GM18519 (cell line): Measurements from ENCODE around the gene DNAH8.
A peak's percentile ranks its signal among the peaks of the same experiment; 100 is the strongest.

Experiments used
- ATAC-seq: cut with Tn5 transposase; IDR thresholded peaks from one replicate; pipeline ENCODE4 v1.9.1; 2021; ENCODE audit warnings: mild to moderate bottlenecking, moderate library complexity; ENCODE audit not compliant: unreplicated experiment, low FRiP score

Gene DNAH8, protein sequence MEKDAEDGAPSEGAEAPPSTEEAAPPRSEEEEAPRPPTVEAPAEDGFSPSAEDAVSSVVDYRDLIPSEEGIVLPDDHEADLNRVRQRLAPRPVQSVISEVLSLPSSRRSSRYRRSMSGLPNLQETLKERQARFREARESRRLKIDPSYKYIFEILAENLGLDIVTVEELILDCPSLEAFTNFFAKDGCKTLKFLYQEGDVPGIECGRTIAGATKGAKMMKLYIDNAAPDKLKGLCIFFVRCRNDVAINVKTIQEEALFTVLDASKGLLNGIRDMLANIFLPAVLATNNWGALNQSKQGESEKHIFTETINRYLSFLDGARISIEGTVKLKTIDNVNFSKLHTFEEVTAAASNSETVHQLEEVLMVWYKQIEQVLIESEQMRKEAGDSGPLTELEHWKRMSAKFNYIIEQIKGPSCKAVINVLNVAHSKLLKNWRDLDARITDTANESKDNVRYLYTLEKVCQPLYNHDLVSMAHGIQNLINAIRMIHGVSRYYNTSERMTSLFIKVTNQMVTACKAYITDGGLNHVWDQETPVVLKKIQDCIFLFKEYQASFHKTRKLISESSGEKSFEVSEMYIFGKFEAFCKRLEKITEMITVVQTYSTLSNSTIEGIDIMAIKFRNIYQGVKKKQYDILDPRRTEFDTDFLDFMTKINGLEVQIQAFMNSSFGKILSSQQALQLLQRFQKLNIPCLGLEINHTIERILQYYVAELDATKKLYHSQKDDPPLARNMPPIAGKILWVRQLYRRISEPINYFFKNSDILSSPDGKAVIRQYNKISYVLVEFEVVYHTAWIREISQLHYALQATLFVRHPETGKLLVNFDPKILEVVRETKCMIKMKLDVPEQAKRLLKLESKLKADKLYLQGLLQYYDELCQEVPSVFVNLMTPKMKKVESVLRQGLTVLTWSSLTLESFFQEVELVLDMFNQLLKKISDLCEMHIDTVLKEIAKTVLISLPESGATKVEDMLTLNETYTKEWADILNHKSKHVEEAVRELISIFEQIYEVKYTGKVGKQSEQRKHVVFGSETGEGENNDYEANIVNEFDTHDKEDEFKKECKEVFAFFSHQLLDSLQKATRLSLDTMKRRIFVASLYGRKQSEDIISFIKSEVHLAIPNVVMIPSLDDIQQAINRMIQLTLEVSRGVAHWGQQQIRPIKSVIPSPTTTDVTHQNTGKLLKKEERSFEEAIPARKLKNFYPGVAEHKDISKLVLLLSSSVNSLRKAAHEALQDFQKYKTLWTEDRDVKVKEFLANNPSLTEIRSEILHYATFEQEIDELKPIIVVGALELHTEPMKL (N-terminal part only)

DNA sequence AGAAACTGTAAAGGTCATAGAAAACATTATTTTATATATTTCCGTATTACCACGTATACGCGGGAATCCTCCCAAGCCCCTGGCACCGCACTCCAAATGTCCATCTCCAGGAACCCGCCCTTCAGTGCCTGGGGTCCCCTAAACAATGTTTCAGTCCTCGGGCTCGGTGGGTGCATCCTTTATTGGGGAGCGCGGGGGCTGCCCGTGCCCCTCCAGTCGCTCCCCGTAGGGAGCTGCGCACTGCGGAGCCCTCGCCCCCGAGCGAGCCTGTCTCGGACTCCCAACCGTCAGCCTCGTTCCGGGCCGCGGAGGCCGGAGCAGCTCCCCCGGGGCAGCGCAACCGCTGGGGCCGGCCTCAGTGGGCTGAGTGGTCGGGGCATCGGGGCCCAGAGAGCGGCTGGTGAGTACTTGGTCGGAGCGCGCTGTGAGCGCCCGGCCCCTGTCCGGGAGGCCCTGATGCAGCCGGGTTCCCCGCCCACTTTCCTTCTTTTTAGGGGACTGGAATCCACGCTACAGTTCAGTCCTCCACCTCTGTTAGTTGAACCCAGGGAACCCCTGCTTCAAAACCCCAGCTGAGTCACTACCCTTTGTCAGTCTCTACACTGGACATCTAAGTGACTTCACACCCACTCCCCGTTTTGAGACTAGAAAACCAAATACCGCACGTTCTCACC is at the start of gene DNAH8:
TSS of gene DNAH8 (plus strand) at position 296 of the 674 bp plus-strand sequence. CDS start 7,499 bp downstream, outside the sequence.
- no peak for ATAC-seq

DNA sequence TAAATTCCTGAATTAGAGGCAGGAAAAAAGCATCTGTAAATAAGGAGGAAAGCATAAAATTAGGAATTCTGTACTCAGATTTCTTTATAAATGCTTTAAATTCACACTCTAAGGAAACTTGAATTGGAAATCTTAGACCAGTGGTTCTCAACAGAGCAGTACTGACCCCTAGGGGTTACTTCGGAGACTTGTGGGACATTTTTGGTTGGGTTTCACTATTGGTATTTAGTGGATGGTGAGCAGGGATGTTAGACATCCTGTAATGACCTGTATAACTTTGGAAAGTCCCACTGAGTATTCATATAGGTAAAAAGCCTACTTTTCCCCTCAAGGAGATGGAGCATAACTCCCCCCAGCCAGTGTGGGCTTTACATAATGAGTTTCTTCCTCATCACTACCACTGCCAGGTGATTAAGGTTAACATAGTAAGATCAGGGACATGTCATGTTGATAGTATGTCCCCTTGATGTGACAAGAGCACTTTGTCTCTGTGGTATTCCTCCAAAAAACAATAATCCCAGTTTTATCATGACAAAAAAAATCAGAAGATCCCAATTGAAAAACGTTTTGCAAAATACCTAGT is 43.1 kb upstream of the DNAH8 start:
- ATAC-seq, result peak; percentile 85

DNA sequence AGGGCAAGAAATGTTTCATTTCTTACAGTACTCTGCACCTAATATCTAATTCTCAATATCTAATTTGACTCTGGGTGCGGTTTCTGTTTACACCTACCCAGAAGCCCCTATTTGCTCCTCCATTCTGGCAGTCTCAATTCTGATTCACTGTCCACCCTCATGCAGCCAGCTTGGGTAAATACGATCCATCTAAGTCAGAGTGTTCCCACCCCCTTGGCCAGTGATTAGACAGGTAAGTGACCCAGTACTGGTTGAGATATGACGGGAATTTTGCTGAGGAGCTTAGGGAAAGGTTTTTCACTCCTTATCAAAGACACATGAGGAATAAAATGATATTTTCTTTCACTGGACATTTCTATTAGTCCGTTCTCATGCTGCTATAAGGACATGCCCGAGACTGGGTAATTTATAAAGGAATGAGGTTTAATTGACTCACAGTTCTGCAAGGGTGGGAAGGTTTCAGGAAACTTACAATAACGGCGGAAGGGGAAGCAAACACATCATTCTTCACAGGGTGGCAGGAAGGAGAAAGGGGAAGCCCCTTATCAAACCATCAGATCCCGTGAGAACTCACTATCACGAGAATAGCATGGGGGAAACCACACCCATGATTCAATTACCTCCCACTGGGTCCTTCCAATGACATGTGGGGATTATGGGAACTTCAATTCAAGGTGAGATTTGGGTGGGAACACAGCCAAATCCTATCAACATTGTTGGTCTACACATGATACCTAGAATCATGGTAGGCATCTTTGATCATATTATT is 41.5 kb upstream of the DNAH8 start:
- ATAC-seq, result no peak

DNA sequence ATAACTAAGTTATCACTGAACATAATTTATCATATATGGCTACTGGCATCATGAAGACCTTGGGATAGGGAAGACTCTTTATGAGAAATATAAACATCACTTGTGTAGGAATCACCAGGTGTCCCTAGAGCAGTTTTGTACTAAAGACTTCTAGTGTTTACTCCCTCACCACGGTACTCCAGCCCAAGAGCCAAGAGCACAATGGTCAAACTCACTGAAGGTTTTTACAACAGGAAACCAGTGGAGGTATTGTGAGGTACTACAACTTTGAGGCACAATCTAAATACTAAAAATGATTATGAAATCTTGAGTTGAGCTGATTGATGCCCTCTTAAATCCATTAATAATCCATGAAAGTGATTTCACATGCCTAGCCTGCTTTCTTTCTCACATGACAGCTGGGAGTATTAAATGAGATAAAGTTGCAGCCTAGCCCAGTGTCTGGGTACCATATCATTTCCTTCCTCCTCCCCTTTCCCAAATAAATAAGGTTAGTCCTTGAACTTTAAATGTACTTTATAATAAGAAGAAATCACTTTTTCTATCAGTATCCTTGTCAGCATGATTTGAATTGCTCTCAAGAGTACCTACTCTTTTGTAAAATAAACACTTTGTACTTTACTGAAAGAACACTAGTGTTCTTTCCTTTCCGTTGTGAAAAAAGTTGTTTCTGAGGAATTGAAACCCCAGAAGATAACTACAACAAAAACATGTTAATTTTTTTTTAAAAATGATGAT is 38.7 kb upstream of the DNAH8 start:
- ATAC-seq, result no peak

DNA sequence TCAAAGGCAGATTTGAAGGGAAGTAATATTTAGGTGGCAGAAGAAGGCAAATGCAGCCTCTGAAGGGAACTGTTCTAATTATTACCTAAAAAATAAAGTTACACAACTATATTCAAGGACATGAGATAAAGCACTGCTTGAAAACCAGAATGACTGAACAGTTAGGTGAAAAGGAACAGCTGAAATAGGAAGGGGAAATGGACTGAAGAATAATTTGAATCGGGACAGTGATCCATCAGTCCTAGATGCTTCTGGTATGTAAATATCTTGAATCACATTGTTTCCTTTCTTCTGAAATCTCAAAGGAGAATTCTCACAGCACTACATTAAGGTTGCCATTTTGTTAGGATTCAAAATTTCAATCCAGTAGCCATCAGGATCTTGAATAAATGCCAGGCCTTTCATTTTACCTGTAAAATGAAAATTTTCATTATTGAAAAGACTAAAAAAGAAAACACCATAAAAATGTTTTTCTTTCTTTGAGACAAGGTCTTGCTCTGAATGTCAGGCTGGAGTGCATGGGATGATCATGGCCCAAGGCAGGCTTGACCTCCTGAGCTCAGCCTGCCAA is 38.1 kb upstream of the DNAH8 start:
- no peak for ATAC-seq

DNA sequence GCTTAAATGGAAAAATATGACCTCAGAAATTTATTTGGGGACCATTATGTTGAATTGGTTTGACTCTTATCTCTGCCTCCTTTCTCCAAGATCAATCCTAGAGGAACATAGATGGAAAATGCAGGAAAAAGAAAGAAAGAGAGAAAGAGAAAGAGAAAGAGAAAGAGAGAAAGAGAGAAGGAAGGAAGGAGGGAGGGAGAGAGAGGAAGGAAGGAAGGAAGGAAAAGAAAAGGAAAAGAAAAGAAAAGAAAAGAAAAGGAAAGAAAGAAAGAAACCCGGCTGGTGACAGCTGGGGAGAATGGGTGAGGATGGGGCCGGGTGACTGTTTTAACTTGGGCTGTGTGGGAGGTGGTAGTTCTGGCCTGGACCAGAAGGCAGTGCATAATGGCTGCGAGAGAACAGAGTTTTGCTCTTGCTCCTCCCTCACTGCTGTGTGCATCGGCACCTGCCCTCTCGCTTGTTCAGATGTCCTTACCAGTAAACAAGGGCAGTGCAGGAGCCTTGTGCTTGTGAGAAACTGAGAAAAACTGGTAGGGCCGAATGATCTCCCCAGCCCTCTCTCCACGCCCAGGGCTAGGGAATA is 36.8 kb upstream of the DNAH8 start:
- ATAC-seq, result no peak

DNA sequence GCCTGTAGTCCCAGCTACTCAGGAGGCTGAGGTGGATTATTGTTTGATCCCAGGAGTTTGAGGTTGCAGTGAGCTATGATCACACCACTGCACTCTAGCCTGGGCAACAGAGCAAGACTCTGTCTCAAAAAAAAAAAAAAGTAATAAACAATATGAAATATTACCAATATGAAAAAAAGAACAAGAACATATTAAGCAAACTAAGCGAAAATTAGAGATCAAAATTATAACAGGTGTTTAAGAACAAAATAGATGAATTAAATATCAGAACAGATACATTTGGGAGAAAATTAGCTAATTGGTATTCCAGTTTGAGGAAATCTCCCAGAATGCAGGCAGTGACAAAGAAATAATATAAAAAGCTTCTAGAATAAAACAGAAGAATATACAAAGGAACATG is 35.4 kb upstream of the DNAH8 start:
- ATAC-seq, result no peak

DNA sequence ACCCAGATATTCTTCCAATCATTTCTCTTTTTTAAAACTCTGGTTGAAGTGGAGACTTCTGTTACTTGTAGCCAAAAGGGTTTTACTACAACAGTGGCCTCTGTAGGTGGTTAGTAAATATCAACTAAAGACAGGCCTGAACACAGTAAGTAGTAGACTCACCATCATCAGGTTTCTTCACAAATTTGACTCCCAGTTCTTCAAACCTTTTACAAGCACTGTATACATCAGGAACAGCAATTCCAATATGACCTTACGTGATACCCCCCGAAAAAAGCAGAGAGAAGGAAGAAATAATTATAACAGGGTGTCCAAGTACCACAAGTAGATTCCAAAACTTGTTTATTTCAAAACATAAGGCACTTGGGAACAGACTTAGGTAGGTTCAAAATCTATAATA is 33.3 kb upstream of the DNAH8 start:
- no peak for ATAC-seq

DNA sequence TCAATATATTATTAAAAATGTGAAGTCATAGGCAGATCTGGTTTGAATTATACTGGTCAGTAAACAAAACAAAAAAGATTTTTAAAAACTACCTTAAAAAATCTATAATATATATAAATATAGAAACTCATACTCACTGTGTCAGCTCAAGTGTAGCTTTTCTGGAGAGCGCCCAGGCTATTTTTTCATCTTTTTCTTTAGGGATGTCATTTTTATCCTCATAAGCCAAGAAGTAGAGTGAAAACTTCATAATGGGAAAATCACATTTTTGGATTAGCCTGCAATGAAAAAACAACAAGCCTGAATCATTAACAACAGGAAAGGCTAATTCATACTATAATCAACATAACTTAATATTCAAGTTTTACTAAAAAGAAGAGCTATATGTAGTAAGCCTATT is 30.9 kb upstream of the DNAH8 start:
- no peak for ATAC-seq

DNA sequence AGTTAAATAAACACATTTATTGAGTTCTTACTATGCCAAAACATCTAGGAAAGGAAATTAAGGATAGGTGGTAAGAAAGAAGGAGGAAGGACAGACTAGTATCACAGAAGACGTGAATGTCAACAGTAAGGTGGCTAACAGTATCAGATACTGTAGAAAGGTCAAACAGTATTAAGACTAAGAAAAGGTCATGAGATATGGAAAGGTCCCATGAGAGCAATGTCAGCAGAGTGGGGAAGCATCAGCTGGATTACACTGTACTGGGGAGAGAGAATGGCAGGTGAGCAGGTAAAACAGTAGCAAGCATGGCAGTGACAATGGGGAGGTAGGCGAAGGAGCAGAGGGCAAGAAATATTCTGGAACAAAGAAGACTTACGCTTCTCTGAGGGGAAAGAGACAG is 30.2 kb upstream of the DNAH8 start:
- ATAC-seq, result no peak

DNA sequence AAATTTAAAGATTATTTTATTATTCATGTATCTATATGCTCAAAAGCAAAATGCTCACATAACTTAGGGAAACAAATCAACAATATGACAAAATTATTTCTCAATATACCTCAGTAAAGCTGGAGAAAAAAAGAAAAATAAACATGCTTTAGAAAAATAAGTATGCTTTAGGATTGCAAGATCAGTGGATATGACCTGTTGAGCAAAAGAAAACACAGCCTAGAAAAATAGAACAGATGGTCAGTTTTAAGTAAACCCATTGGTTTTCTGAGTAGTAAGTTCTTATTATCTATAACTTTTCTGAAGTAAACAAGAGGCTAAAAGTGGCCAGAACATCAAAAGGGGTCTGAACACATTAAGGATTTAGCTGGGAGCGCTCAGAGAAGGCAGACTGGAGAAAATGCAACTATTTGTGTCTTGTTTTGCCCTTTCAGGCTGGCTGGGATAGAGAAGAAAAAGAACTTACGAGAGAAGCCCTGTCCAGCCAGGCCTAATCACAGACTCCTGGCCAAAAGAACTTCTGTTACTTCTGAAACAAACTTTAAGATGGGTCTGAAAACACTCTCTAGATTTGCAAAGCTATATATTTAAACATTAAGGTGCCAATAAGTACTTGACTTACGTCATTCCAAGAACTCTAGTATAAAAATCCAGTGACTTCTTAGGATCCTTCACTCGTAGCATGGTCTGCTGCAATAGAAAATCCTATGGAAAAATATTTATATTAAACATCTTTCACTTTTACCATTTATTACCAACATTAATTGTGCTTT is 28.7 kb upstream of the DNAH8 start:
- ATAC-seq, result no peak

DNA sequence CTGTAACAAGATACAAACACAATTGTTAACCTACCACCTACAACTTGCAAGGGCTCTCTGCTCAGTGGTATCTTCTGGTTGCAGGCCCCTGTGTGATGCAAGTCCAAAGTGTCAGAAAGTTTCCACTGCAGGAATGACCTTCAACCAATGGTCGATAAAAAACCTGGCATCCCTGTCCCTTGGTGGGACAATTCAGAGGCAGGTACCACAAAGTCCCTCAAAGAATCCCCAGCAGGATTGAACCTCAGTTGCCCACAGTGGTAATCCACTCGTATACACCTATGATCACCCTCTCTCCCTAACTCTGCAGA is 28.1 kb upstream of the DNAH8 start:
- ATAC-seq, result no peak

DNA sequence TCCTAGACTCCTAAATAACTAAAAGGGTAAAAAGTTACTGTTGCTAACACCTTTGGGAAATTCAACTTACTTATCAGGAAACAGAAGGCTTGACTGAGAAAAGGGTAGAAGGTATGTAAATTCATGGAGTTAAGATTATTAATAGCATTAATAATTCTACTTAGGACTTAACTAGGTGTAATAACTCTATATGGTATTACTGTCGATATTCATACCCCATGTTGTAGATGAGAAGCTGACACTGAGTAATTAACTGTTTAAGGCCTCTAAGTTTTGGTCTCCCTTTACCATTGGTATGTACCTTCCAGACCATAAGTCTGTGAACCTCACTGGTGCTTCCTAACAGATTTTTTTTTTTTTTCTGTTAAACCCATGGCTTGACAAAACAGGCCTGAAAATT is 27.6 kb upstream of the DNAH8 start:
- ATAC-seq, result no peak

DNA sequence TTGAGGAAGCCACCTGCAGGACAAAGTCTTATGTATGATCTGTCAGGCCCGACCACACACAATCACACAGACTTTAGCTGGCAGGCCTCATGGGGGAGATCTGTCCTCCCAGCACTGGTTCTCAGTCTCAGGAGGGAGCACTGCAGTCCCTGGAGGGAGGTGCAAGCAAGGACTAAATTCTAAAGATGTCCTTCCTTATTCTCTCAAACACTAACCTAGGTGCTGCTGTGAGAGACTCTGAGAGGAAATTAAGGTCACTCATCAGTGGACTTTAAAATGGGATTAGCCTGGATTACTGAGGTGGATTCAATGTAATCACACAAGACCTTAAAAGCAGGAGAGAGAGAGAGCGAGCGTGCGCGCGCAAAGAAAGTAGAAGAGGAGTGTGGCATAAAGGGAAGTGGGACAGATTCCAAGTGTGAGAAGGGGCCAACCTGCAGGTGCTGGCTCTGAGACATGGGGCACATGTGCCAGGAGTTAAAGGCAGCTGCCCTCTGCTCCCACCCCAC is 26.5 kb upstream of the DNAH8 start:
- no peak for ATAC-seq

DNA sequence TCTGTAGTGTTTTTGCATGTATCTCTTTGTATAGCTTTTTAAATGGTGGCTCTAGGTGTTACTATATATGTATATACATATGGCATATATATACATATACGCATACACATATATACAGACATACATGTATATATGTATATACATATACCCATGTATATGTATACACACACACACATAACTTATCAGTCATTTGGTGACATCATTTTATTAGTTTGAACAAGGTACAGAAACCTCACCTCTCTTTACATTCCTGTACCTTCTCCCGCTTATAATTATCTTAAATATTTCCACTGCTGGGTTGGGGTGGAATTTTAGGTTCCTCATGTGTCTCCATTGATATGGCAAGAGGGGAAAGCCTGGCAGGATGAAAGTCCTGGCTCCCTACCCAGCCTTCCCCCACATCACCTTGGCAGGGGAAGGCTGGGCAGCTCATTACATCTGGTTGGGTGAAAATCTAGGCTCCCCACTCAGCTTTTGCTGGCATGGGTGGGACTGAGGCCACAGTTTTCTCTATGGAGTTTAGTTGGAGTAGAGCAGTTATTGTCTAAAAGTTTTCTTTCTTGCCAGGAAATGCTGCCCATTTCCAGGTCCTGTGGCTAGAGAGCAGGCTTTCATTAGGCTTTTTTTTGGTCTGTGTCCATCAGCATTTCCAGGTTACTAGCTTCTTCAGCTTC is 19.7 kb upstream of the DNAH8 start:
- no peak for ATAC-seq

DNA sequence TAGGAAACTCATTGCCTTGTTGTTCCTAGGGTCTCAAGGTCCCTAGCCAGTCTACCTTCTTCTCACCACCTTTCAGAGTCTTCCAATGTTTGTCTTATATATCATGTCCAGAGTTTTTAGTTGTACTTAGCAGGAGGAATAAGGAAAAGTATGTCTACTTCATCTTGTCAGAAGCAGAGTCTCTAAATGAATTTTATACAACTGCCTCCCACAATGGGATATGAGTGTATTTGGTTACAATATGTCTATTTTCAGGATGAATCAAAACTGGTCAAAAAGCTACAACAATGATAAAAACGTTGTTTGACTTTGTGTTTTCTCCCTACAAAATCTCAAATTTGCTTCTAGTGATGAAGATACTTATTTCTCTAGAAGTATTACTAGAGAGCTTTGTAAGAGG is 19.2 kb upstream of the DNAH8 start:
- ATAC-seq, result no peak

DNA sequence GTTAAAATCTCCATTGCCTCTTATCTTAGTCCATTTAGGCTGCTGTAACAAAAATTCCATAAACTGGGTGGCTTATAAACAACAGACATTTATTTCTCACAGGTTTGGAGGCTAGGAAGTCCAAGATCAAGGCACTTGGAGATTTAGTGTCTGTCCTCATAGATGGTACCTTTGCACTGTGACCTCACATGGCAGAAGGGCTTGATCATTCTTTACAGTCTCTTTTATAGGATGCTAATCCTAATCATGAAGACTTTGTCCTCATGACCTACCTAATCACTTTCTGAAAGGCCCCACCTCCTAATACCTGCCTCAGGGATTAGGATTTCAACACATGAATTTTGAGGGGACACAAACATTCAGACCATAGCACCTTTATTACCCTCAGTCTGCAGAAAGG is 18.8 kb upstream of the DNAH8 start:
- ATAC-seq, result no peak
